Ishikawa (cell line): ENCODE results near the gene SH3RF3.

Experiments
- CEBPB ChIP-seq: IDR thresholded peaks from 2 replicates; pipeline ENCODE4 v1.6.1; 2012
- CREB1 ChIP-seq: IDR thresholded peaks from 2 replicates; pipeline ENCODE4 v1.6.1; 2012; ENCODE audit warnings: low read depth
- EGR1 ChIP-seq: IDR thresholded peaks from 2 replicates; pipeline ENCODE4 v1.6.1; 2012
- EP300 ChIP-seq: IDR thresholded peaks from 2 replicates; pipeline ENCODE4 v1.6.1; 2012; ENCODE audit warnings: borderline replicate concordance
- FOXM1 ChIP-seq: IDR thresholded peaks from 2 replicates; pipeline ENCODE4 v1.6.1; 2012; ENCODE audit warnings: low read depth, borderline replicate concordance
- NFIC ChIP-seq: IDR thresholded peaks from 2 replicates; pipeline ENCODE4 v1.6.1; 2012
- RAD21 ChIP-seq: IDR thresholded peaks from 2 replicates; pipeline ENCODE4 v1.6.1; 2012; ENCODE audit warnings: low read depth
- TAF1 ChIP-seq: IDR thresholded peaks from 2 replicates; pipeline ENCODE4 v1.6.1; 2012; ENCODE audit warnings: low read depth, mild to moderate bottlenecking
- TCF12 ChIP-seq: IDR thresholded peaks from 2 replicates; pipeline ENCODE4 v1.6.1; 2012; ENCODE audit warnings: low read depth
- TEAD4 ChIP-seq: IDR thresholded peaks from 2 replicates; pipeline ENCODE4 v1.6.1; 2012
- YY1 ChIP-seq: IDR thresholded peaks from 2 replicates; pipeline ENCODE4 v1.6.1; 2012; ENCODE audit warnings: low read depth
- ZBTB7A ChIP-seq: IDR thresholded peaks from 2 replicates; pipeline ENCODE4 v1.6.1; 2012; ENCODE audit warnings: low read depth
- TF ChIP-seq, protein P1 (sequence below): IDR thresholded peaks from 2 replicates; pipeline ENCODE4 v1.6.1; 2012
- TF ChIP-seq, protein P2 (sequence below): IDR thresholded peaks from 2 replicates; pipeline ENCODE4 v1.6.1; 2012
- TF ChIP-seq, protein P3 (sequence below): IDR thresholded peaks from 2 replicates; pipeline ENCODE4 v1.6.1; 2012; ENCODE audit warnings: low read depth, mild to moderate bottlenecking

SH3RF3 gene

DNA sequence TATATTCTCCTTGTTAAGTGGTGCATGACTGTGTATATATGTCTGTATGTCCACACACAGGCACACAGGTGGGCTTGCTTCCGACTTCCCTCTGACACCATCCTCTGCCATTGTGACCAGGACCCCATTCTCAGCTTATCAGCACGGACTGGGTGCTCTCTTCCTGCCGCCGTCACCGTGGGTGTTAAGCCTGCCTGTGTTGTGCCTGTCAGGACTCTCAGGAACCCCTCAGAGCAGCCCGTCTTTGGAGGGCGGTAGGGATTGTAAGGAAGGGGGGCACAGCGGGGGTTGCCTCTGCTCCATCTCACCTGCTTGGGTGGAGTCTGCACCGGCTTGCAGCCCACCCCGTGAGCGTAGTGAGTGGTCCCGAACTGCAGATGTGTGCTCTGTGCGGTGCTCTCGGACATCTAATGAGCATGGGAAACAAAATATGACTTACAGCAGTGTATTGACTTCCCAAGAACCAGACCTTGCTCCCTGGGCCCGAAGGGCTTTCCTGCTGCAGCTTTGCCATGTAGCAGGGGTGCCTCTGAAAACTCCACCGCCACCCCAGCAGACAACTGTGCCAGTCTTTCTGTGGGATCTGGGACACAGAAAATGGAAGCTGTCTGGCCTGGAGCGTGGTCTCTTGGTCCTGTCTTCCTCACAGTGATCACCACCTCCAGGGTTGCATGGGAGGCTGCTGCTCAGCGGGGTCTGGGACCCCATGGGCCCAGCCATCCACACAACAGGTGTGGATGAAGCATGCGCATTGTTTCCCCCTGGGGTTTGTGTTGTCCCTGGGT is 58.9 kb downstream of the SH3RF3 start:
- no peak for TF ChIP-seq CREB1
- no peak for TF ChIP-seq NFIC
- no peak for TF ChIP-seq EP300
- TF ChIP-seq ZBTB7A: no peak
- no peak for TF ChIP-seq CEBPB
- no peak for TF ChIP-seq RAD21

DNA sequence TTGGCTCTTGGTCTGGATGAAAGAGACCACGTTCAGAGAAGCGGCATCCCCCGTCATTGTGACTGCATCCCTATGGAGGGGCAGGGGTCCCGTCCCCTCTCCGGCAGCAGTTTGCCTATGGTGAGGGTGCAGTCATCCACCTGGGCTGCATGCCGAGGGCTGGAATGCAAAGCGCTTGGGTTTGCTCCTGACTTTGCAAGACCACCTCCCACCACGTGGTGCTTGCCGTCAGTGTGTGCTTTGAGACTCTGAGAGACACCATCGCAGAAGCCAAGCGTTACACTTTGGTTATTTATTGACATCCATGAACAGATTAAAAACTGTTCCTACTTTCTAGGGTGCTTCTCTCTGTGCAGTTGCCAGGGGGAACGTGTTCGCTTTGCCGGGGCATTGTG is 59.5 kb downstream of the SH3RF3 start:
- TF ChIP-seq RAD21 (no peak), EP300 (no peak), ZBTB7A (no peak), TAF1 (no peak), YY1 (no peak), TCF12 (no peak), NFIC (no peak), CREB1 (no peak), FOXM1 (no peak), EGR1 (no peak), CEBPB (no peak), TEAD4 (no peak)
- TF ChIP-seq, protein P1, sequence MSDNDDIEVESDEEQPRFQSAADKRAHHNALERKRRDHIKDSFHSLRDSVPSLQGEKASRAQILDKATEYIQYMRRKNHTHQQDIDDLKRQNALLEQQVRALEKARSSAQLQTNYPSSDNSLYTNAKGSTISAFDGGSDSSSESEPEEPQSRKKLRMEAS: no peak
- TF ChIP-seq, protein P2, sequence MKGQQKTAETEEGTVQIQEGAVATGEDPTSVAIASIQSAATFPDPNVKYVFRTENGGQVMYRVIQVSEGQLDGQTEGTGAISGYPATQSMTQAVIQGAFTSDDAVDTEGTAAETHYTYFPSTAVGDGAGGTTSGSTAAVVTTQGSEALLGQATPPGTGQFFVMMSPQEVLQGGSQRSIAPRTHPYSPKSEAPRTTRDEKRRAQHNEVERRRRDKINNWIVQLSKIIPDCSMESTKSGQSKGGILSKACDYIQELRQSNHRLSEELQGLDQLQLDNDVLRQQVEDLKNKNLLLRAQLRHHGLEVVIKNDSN: no peak
- TF ChIP-seq, protein P3, sequence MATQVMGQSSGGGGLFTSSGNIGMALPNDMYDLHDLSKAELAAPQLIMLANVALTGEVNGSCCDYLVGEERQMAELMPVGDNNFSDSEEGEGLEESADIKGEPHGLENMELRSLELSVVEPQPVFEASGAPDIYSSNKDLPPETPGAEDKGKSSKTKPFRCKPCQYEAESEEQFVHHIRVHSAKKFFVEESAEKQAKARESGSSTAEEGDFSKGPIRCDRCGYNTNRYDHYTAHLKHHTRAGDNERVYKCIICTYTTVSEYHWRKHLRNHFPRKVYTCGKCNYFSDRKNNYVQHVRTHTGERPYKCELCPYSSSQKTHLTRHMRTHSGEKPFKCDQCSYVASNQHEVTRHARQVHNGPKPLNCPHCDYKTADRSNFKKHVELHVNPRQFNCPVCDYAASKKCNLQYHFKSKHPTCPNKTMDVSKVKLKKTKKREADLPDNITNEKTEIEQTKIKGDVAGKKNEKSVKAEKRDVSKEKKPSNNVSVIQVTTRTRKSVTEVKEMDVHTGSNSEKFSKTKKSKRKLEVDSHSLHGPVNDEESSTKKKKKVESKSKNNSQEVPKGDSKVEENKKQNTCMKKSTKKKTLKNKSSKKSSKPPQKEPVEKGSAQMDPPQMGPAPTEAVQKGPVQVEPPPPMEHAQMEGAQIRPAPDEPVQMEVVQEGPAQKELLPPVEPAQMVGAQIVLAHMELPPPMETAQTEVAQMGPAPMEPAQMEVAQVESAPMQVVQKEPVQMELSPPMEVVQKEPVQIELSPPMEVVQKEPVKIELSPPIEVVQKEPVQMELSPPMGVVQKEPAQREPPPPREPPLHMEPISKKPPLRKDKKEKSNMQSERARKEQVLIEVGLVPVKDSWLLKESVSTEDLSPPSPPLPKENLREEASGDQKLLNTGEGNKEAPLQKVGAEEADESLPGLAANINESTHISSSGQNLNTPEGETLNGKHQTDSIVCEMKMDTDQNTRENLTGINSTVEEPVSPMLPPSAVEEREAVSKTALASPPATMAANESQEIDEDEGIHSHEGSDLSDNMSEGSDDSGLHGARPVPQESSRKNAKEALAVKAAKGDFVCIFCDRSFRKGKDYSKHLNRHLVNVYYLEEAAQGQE: no peak

DNA sequence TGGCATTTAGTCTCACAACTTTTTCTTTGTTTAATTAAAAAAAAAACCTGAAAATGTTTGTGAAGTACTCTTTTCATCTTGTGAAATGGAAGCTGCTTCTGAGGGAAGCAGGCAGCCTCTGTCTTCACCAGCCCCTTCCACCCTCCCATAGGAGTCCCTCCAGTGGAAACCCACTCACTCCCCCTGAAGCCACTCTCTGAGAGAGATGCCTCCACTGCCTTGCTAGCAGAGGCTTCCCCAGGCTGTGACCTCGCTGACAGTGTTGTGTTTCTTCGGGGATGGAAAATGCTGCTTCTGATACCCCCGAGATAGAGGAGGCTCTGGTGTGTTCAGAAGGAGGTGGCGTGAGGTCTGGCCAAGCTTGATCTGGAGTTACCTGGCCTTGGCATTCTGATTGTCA is 59.9 kb downstream of the SH3RF3 start:
- no peak for TF ChIP-seq EP300
- TF ChIP-seq, protein P1: no peak
- TF ChIP-seq, protein P3: no peak
- TF ChIP-seq TCF12: no peak
- no peak for TF ChIP-seq YY1
- no peak for TF ChIP-seq NFIC
- TF ChIP-seq TEAD4: no peak
- TF ChIP-seq, protein P2: no peak
- TF ChIP-seq CEBPB: no peak
- no peak for TF ChIP-seq TAF1
- TF ChIP-seq ZBTB7A: no peak
- no peak for TF ChIP-seq FOXM1
- no peak for TF ChIP-seq EGR1
- TF ChIP-seq RAD21: no peak
- TF ChIP-seq CREB1: no peak

DNA sequence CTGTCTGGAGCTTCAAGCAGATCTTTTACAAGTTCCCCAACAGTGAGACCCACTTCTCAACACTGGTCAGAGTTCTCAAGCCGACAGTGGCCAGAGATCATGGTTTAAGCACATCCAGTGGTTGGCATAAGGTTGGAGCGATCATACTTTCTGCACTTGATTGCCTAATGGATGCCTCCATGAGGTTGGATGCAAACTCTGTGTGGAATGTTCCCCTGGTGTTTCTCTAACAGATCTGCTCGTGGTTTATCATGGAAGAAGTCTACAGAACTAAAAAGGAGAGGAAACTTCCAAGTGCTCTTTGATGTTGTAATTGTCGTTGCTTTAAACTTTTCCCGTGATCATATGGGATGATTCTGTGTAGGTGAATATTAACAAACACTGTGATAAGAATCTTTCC is 60.7 kb downstream of the SH3RF3 start:
- TF ChIP-seq, protein P3: no peak
- TF ChIP-seq EGR1 (no peak), FOXM1 (no peak), RAD21 (no peak), TAF1 (no peak), NFIC (no peak), CEBPB (no peak)
